OCI-LY3 (cell line): Measurements from ENCODE around the gene GAK.

ENCODE experiments used
- H2AFZ ChIP-seq: fragments of 200-600, 300-600 bp; shearing (Covaris generic); 2 replicates; pipeline ENCODE4 v1.6.0; 2014; ENCODE audit warnings: antibody characterized with exemption, low read depth, low read length
- H3K27ac ChIP-seq: fragments of 200-600, 300-600 bp; sonication (generic); 2 replicates; pipeline ENCODE4 v1.5.1; 2014; ENCODE audit warnings: mild to moderate bottlenecking, low read length, moderate library complexity, mixed read lengths
- H3K27me3 ChIP-seq: fragments of 200-600, 300-600 bp; sonication (generic); 2 replicates; pipeline ENCODE4 v1.6.1; 2014; ENCODE audit warnings: low read depth, low read length, mixed read lengths
- H3K36me3 ChIP-seq: fragments of 200-600, 300-600 bp; sonication (generic); replicated peaks from 2 replicates; pipeline ENCODE3; 2014; ENCODE audit warnings: low read depth, low read length, mixed read lengths
- H3K4me1 ChIP-seq: fragments of 300-600, 200-600 bp; sonication (generic); 2 replicates; pipeline ENCODE4 v1.6.1; 2014; ENCODE audit warnings: low read length, mixed read lengths
- H3K4me2 ChIP-seq: fragments of 200-600, 300-600 bp; sonication (generic); 2 replicates; pipeline ENCODE4 v1.6.1; 2014; ENCODE audit warnings: low read length, mixed read lengths
- H3K4me3 ChIP-seq: fragments of 300-600, 200-600 bp; sonication (generic); 2 replicates; pipeline ENCODE4 v1.5.1; 2014; ENCODE audit warnings: antibody characterized with exemption, mild to moderate bottlenecking, low read length, moderate library complexity
- H3K79me2 ChIP-seq: fragments of 300-600, 200-600 bp; shearing (Covaris generic); 2 replicates; pipeline ENCODE4 v1.6.1; 2014; ENCODE audit warnings: mild to moderate bottlenecking, low read length, mixed read lengths
- H3K9ac ChIP-seq: fragments of 300-600, 200-600 bp; shearing (Covaris generic); 2 replicates; pipeline ENCODE4 v1.6.0; 2014; ENCODE audit warnings: mild to moderate bottlenecking, low read length, moderate library complexity
- H3K9me3 ChIP-seq: fragments of 200-600, 300-600 bp; shearing (Covaris generic); 2 replicates; pipeline ENCODE4 v1.6.1; 2014; ENCODE audit warnings: low read length, mixed read lengths; ENCODE audit not compliant: insufficient read depth
- H4K20me1 ChIP-seq: fragments of 200-600, 300-600 bp; sonication (generic); 2 replicates; pipeline ENCODE4 v1.6.1; 2016; ENCODE audit warnings: low read length, mixed read lengths; ENCODE audit not compliant: insufficient read depth
- EZH2phosphoT487 ChIP-seq: fragments of 200-600 bp; shearing (Covaris generic); IDR thresholded peaks from 2 replicates; pipeline ENCODE4 v1.6.1; 2018; ENCODE audit warnings: antibody characterized with exemption, mixed run types, low read depth
- TF ChIP-seq, protein P1 (sequence below): fragments of 200-600, 300-600 bp; sonication (generic); IDR thresholded peaks from 2 replicates; pipeline ENCODE4 v1.5.1; 2014; ENCODE audit warnings: antibody characterized with exemption, low read length, low read depth

The GAK gene

GRCh38 chr4:895596-895995 is 36.5 kb downstream of the GAK start:
- no peak overlapping the region for H2AFZ ChIP-seq
- H3K4me1 ChIP-seq, result no peaks in the 10 kb centered on the region
- no peaks in the 10 kb centered on the region for H4K20me1 ChIP-seq
- H3K9me3 ChIP-seq, result no peaks in the 10 kb centered on the region
- H3K27ac ChIP-seq, result no peak overlapping the region
- H3K79me2 ChIP-seq, result no peaks in the 10 kb centered on the region
- no peak overlapping the region for H3K4me3 ChIP-seq
- TF ChIP-seq EZH2phosphoT487, result no peak
- H3K36me3 ChIP-seq, result no peaks in the 10 kb centered on the region
- H3K4me2 ChIP-seq, result no peak overlapping the region
- no peaks in the 10 kb centered on the region for H3K27me3 ChIP-seq
- no peak overlapping the region for H3K9ac ChIP-seq

GRCh38 chr4:893995-894705 is 38.0 kb downstream of the GAK start:
- H3K27me3 ChIP-seq, result no peaks in the 10 kb centered on the region
- H3K9me3 ChIP-seq, result no peaks in the 10 kb centered on the region
- peaks cover 2% of the 10 kb centered on the region for H3K36me3 ChIP-seq
- no peak overlapping the region for H3K4me2 ChIP-seq
- H3K27ac ChIP-seq, result no peak overlapping the region
- H3K79me2 ChIP-seq, result no peaks in the 10 kb centered on the region
- TF ChIP-seq EZH2phosphoT487, result no peak
- TF ChIP-seq, protein P1, sequence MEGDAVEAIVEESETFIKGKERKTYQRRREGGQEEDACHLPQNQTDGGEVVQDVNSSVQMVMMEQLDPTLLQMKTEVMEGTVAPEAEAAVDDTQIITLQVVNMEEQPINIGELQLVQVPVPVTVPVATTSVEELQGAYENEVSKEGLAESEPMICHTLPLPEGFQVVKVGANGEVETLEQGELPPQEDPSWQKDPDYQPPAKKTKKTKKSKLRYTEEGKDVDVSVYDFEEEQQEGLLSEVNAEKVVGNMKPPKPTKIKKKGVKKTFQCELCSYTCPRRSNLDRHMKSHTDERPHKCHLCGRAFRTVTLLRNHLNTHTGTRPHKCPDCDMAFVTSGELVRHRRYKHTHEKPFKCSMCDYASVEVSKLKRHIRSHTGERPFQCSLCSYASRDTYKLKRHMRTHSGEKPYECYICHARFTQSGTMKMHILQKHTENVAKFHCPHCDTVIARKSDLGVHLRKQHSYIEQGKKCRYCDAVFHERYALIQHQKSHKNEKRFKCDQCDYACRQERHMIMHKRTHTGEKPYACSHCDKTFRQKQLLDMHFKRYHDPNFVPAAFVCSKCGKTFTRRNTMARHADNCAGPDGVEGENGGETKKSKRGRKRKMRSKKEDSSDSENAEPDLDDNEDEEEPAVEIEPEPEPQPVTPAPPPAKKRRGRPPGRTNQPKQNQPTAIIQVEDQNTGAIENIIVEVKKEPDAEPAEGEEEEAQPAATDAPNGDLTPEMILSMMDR, result no peak
- H3K9ac ChIP-seq, result no peak overlapping the region
- no peak overlapping the region for H2AFZ ChIP-seq
- H4K20me1 ChIP-seq, result no peaks in the 10 kb centered on the region
- no peaks in the 10 kb centered on the region for H3K4me1 ChIP-seq
- no peak overlapping the region for H3K4me3 ChIP-seq

DNA sequence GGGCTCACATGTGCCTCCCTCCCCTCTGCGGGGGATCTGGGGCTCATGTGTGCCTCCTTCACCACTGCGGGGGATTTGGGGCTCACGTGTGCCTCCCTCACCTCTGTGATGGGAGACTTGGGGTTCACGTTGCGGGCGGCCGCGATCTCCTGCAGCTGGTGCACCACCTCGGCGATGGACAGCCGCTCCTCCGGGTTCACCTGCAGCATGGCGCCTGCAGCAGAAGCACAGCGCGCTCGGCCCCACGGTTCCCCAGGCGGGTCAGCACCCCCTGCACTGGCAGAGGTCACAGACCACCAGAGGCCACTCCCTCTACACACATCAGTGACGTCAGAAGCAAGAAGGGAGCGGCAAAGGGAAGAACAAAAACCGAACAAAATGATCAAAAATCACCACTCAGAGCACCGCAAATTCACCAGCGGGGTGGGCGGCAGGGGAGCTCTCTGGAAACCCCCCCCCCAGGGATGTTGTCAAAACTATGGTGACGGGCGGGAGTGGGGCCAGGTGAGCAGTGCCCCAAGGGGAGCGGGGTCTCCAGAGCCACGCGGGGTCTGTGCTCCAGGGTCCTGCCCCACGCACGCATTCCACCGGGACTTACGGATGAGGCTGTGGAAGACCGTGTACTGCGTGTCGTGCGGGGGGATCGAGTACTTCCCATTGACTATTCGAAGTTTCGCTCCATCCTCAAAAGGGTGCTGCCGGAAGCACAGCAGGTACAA is 38.7 kb downstream of the GAK start:
- Histone ChIP-seq H3K9me3 (no peaks in the 10 kb centered on the region), H3K27me3 (no peaks in the 10 kb centered on the region), H3K4me2 (no peak overlapping the region), H2AFZ (no peak overlapping the region), H3K79me2 (no peaks in the 10 kb centered on the region), H3K4me1 (no peaks in the 10 kb centered on the region), H4K20me1 (no peaks in the 10 kb centered on the region), H3K4me3 (no peak overlapping the region), H3K9ac (no peak overlapping the region), H3K27ac (no peak overlapping the region), H3K36me3 (peaks cover 8% of the 10 kb centered on the region)
- TF ChIP-seq EZH2phosphoT487, result no peak
- TF ChIP-seq, protein P1, result no peak

GRCh38 chr4:892780-893179 is 39.3 kb downstream of the GAK start:
- Histone ChIP-seq H4K20me1 (no peaks in the 10 kb centered on the region), H2AFZ (no peak overlapping the region), H3K27ac (no peak overlapping the region), H3K4me3 (no peak overlapping the region), H3K9ac (no peak overlapping the region), H3K9me3 (no peaks in the 10 kb centered on the region), H3K36me3 (peaks cover 14% of the 10 kb centered on the region), H3K27me3 (no peaks in the 10 kb centered on the region), H3K4me2 (no peak overlapping the region), H3K4me1 (no peaks in the 10 kb centered on the region), H3K79me2 (no peaks in the 10 kb centered on the region)
- no peak for TF ChIP-seq EZH2phosphoT487
- TF ChIP-seq, protein P1, result no peak
